Measurements from ENCODE around the gene RAP1GAP2.

Gene RAP1GAP2

GRCh38 chr17:2819921-2820501 is 23.8 kb downstream of the RAP1GAP2 start:
- H3K27ac ChIP-seq: no peak overlapping the region
- TF ChIP-seq, protein P1, sequence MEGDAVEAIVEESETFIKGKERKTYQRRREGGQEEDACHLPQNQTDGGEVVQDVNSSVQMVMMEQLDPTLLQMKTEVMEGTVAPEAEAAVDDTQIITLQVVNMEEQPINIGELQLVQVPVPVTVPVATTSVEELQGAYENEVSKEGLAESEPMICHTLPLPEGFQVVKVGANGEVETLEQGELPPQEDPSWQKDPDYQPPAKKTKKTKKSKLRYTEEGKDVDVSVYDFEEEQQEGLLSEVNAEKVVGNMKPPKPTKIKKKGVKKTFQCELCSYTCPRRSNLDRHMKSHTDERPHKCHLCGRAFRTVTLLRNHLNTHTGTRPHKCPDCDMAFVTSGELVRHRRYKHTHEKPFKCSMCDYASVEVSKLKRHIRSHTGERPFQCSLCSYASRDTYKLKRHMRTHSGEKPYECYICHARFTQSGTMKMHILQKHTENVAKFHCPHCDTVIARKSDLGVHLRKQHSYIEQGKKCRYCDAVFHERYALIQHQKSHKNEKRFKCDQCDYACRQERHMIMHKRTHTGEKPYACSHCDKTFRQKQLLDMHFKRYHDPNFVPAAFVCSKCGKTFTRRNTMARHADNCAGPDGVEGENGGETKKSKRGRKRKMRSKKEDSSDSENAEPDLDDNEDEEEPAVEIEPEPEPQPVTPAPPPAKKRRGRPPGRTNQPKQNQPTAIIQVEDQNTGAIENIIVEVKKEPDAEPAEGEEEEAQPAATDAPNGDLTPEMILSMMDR (conservative IDR thresholded peaks at IDR 0.05): no peak

DNA sequence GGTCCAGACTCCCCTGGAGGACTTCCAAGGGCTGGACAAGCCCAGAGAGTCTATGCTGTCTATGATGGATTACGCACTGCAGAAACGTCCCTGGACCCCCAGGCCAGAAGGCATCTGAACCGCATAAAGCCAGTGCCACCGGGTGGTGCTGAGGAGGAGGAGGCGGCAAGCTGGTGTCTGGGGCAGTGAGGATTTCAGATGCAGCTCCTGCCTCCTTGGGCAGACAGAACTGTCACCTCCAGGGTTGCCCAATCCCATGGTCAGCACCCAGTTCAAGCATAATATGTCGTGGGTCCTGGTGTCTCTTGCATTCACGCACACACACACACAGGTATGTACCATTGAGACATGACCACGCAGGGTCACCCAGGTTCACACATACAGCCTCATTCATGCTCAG is 25.6 kb downstream of the RAP1GAP2 start:
- H3K27ac ChIP-seq: no peak overlapping the region
- TF ChIP-seq, protein P1 (conservative IDR thresholded peaks at IDR 0.05): no peak

- TF ChIP-seq, protein P1 (conservative IDR thresholded peaks at IDR 0.05): no peak
Measured at GRCh38 chr17:2822358-2822757, 26.1 kb downstream of the RAP1GAP2 start.

GRCh38 chr17:2825253-2825970 is 29.2 kb downstream of the RAP1GAP2 start:
- TF ChIP-seq, protein P1 (conservative IDR thresholded peaks at IDR 0.05): no peak
- no peak overlapping the region for H3K27ac ChIP-seq

More at GRCh38 chr17:2822358-2822757, 26.1 kb downstream of the RAP1GAP2 start:
- no peak overlapping the region for H3K27ac ChIP-seq

- TF ChIP-seq, protein P1 (conservative IDR thresholded peaks at IDR 0.05): peak; percentile 98
- H3K27ac ChIP-seq: no peak overlapping the region
Measured at GRCh38 chr17:2828397-2829038, 32.3 kb downstream of the RAP1GAP2 start.

DNA sequence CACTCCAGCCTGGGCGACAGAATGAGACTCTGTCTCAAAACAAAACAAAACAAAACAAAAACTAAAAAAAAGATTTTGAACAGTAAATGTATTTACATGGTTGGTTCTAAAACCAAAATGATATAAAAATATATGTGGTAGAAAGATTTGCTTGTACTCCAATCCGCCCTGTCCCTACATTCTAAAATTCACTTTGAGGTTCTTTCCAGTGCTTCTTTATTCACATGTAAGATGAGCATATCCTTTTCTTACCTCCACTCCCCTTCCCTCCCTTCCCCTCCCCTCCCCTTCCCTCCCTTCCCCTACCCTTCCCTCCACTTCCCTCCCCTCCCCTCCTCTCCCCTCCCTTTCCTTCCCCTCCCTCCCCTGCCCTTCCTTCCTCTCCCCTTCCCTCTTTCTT is 34.4 kb downstream of the RAP1GAP2 start:
- TF ChIP-seq, protein P1 (conservative IDR thresholded peaks at IDR 0.05): no peak
- H3K27ac ChIP-seq: no peak overlapping the region

- no peak overlapping the region for H3K27ac ChIP-seq
Measured at GRCh38 chr17:2835780-2836179, 39.5 kb downstream of the RAP1GAP2 start.

More at GRCh38 chr17:2835780-2836179, 39.5 kb downstream of the RAP1GAP2 start:
- TF ChIP-seq, protein P1 (conservative IDR thresholded peaks at IDR 0.05): no peak

Measured in VCaP (cell line).